Endothelial cell of umbilical vein (primary cell): ENCODE results near the gene ARPC5. TPM values are rescaled to one million over a fixed set of nuclear protein-coding genes. Genes with fewer than 3 reads are reported as not detected.

Source experiments
- BruUV-seq: library from RNA; stranded (reverse); fragments of 400-500 nt; replicated peaks from 2 replicates; lab custom pipeline; 2021; lab: Mats Ljungman, UMichigan
- CTCF ChIA-PET: fragments of 300-600, 350-600 bp; sonication (Branson Sonifier 250); formaldehyde crosslinking; loops from one replicate; lab custom pipeline; 2021; ENCODE audit warnings: antibody characterized with exemption, inconsistent platforms; lab: Charles Lee
- POLR2A ChIA-PET: fragments of 300-600, 350-600 bp; sonication (Branson Sonifier 250); formaldehyde crosslinking; loops from one replicate; lab custom pipeline; 2021; ENCODE audit warnings: antibody characterized with exemption, inconsistent platforms; lab: Charles Lee
- DNase-seq: peaks from one replicate; pipeline ENCODE4 v3.0.0-alpha.2; 2011; ENCODE audit warnings: low read depth, low spot score
- FAIRE-seq: peaks from 2 replicates; lab custom pipeline; 2011; peaks lifted over from hg19 to GRCh38; lab: Jason Lieb, UNC
- H2AFZ ChIP-seq: 2 replicates; pipeline ENCODE4 v1.6.0; 2012; ENCODE audit warnings: low read depth, low read length, control low read depth, inconsistent platforms
- H3K27ac ChIP-seq: 2 replicates; pipeline ENCODE4 v1.5.1; 2011; ENCODE audit warnings: low read depth, mild to moderate bottlenecking, control low read depth, low read length, moderate library complexity; ENCODE audit not compliant: insufficient read depth
- H3K27me3 ChIP-seq, 2 experiments: 2 replicates each; pipeline versions ENCODE4 v1.6.0 to v1.6.1; 2011; ENCODE audit warnings: low read length in 2 of 2, mixed read lengths in 1 of 2; ENCODE audit not compliant: control insufficient read depth in 2 of 2, insufficient read depth in 2 of 2
- H3K36me3 ChIP-seq, 2 experiments: 2 replicates in 1 of 2; 3 replicates in 1 of 2; pipeline ENCODE4 v1.5.1; 2011; ENCODE audit warnings: low read length in 2 of 2, mild to moderate bottlenecking in 1 of 2, moderate library complexity in 1 of 2; ENCODE audit not compliant: control insufficient read depth in 2 of 2, insufficient read depth in 2 of 2; ENCODE audit errors: extremely low read depth in 1 of 2
- H3K4me1 ChIP-seq: 3 replicates; pipeline ENCODE4 v1.5.1; 2011; ENCODE audit warnings: mild to moderate bottlenecking, low read length; ENCODE audit not compliant: control insufficient read depth, insufficient read depth; ENCODE audit errors: extremely low read depth
- H3K4me2 ChIP-seq: 2 replicates; pipeline ENCODE4 v1.6.1; 2011; ENCODE audit warnings: low read length, control low read depth, mixed read lengths; ENCODE audit not compliant: insufficient read depth
- H3K4me3 ChIP-seq, 3 experiments: fragments of 200-600 bp in 1 of 3; sonication (generic), shearing (Covaris generic) in 1 of 3; replicated peaks in 1 of 3; 2 replicates each; pipeline ENCODE4 v1.5.1; 2011 to 2016; ENCODE audit warnings: control low read depth in 3 of 3, low read length in 3 of 3, mild to moderate bottlenecking in 2 of 3, inconsistent platforms in 1 of 3, low read depth in 1 of 3, moderate library complexity in 1 of 3; ENCODE audit not compliant: insufficient read depth in 1 of 3
- H3K79me2 ChIP-seq: 2 replicates; pipeline ENCODE4 v1.6.0; 2012; ENCODE audit warnings: low read length, inconsistent platforms; ENCODE audit not compliant: control insufficient read depth, insufficient read depth
- H3K9ac ChIP-seq: replicated peaks from 2 replicates; pipeline ENCODE3; 2011; ENCODE audit warnings: low read length, control low read depth; ENCODE audit not compliant: insufficient read depth; ENCODE audit errors: extremely low read depth
- H3K9me1 ChIP-seq: replicated peaks from 3 replicates; pipeline ENCODE4 v1.6.0; 2011; ENCODE audit warnings: mild to moderate bottlenecking, low read length; ENCODE audit not compliant: control insufficient read depth, insufficient read depth; ENCODE audit errors: extremely low read depth
- H3K9me3 ChIP-seq: replicated peaks from 2 replicates; pipeline ENCODE4 v1.5.1; 2012; ENCODE audit warnings: low read length, inconsistent platforms; ENCODE audit not compliant: control insufficient read depth, insufficient read depth
- H4K20me1 ChIP-seq: replicated peaks from 2 replicates; pipeline ENCODE3; 2011; ENCODE audit warnings: mild to moderate bottlenecking, low read length; ENCODE audit not compliant: control insufficient read depth, insufficient read depth; ENCODE audit errors: extremely low read depth
- CTCF ChIP-seq, 2 donors: IDR thresholded peaks; 1 replicate in 1 of 2; 2 replicates in 1 of 2; pipeline ENCODE4 v1.5.1; 2011; ENCODE audit warnings: low read length in 2 of 2, mild to moderate bottlenecking in 2 of 2, moderate library complexity in 2 of 2, control low read depth in 1 of 2, inconsistent platforms in 1 of 2, low read depth in 1 of 2; ENCODE audit not compliant: insufficient read depth in 1 of 2; ENCODE audit errors: extremely low read depth in 1 of 2
- EZH2 ChIP-seq: IDR thresholded peaks from 2 replicates; pipeline ENCODE4 v1.6.1; 2012; ENCODE audit warnings: borderline replicate concordance, low read depth, mild to moderate bottlenecking, moderate library complexity, low read length, inconsistent platforms; ENCODE audit not compliant: severe bottlenecking
- FOS ChIP-seq: IDR thresholded peaks from 2 replicates; pipeline ENCODE4 v1.6.1; 2011; ENCODE audit warnings: mild to moderate bottlenecking, low read length, moderate library complexity, borderline replicate concordance; ENCODE audit not compliant: insufficient read depth
- GATA2 ChIP-seq: IDR thresholded peaks from 2 replicates; pipeline ENCODE4 v1.7.0; 2011; ENCODE audit warnings: low read depth, mild to moderate bottlenecking, moderate library complexity, mixed read lengths, low read length; ENCODE audit not compliant: insufficient read length, insufficient read depth
- JUN ChIP-seq: IDR thresholded peaks from 2 replicates; pipeline ENCODE4 v1.6.1; 2011; ENCODE audit warnings: borderline replicate concordance, low read depth; ENCODE audit not compliant: insufficient read length, insufficient read depth
- MAX ChIP-seq: IDR thresholded peaks from 2 replicates; pipeline ENCODE4 v1.6.1; 2011; ENCODE audit not compliant: insufficient read depth, insufficient read length
- MYC ChIP-seq: IDR thresholded peaks from one replicate; pipeline ENCODE4 v1.6.1; 2011; ENCODE audit warnings: mild to moderate bottlenecking, low read depth, low read length
- POLR2A ChIP-seq: IDR thresholded peaks from 2 replicates; pipeline ENCODE4 v1.6.1; 2012; ENCODE audit warnings: low read depth, mild to moderate bottlenecking, control low read depth, low read length
- POLR2AphosphoS5 ChIP-seq: IDR thresholded peaks from 2 replicates; pipeline ENCODE4 v1.6.1; 2012; ENCODE audit warnings: low read depth, mild to moderate bottlenecking, control low read depth, low read length, moderate library complexity; ENCODE audit not compliant: insufficient read depth
- dilution Hi-C: fragments of 300-500 bp; cut with MboI; formaldehyde crosslinking; loops from one replicate; pipeline ENCODE4 v1.15.0; 2019; ENCODE audit warnings: low sequenced_read_pairs; ENCODE audit not compliant: extremely low pct_ligation_motif_present
- intact Hi-C: fragments of 100-400 bp; cut with micrococcal nuclease; formaldehyde crosslinking; loops from one replicate; pipeline ENCODE4 v1.10.0; 2022
- polyA plus RNA-seq, 4 experiments: library from polyadenylated mRNA; depleted of rRNA in 3 of 4; stranded (reverse) in 3 of 4; unstranded in 1 of 4; fragments of >200 nt; gene quantifications; 2 replicates each; pipeline versions ENCODE4 v1.2.1 to v1.2.3, GENCODE V29; 2011 to 2012; ENCODE audit warnings: missing spikeins in 1 of 4
- total RNA-seq: library from RNA; stranded (reverse); gene quantifications from 2 replicates; pipeline ENCODE4 v1.2.3, GENCODE V29; 2021

The ARPC5 gene
- total and polyA plus RNA-seq, 2 donors (not counting 3 experiments of a cell fraction or from before 2014, with no cell fraction given) = 110 to 185 TPM

- DNase-seq (no peak), FAIRE-seq (peak; percentile 4)
- H3K36me3 ChIP-seq = peaks cover 5 to 12% of the 10 kb centered on the region in 2 experiments
- peak overlapping the region; percentile 94 for H3K4me2 ChIP-seq
- ChIA-PET CTCF (interaction anchor here (0.6 to 5.6 kb wide), 13 partner anchors 17 to 417 kb away, joined by 3 to 46 read pairs (median 5); partner anchors contain the start of genes APOBEC4, SMG7 and TSEN15), POLR2A (interaction anchor here (0.7 kb wide), 2 partner anchors 510 to 1066 kb away, joined by 3 to 4 read pairs; no protein-coding TSS in a partner anchor)
- H3K9me1 ChIP-seq = no peaks in the 10 kb centered on the region
- H3K4me3 ChIP-seq = peak overlapping the region; percentile 93 to 100 (median 99)
- H3K27me3 ChIP-seq = no peaks in the 10 kb centered on the region
- peak overlapping the region; percentile 10 for H2AFZ ChIP-seq
- H3K4me1 ChIP-seq = peaks cover 32% of the 10 kb centered on the region
- dilution Hi-C loops = no loop called here
- H3K79me2 ChIP-seq = peaks cover 51% of the 10 kb centered on the region
- BruUV-seq = no TSS peak
- intact Hi-C loops = loop anchor here (1.0 to 10.0 kb wide), 6 partner anchors 163 to 1740 kb away; partner anchors contain the start of genes RGL1 and TSEN15
- H4K20me1 ChIP-seq = peaks cover 4% of the 10 kb centered on the region
- H3K27ac ChIP-seq = peak overlapping the region; percentile 67
- H3K9me3 ChIP-seq = no peaks in the 10 kb centered on the region
- H3K9ac ChIP-seq = peak overlapping the region; percentile 97
- TF ChIP-seq JUN (no peak), MAX (no peak), GATA2 (no peak), POLR2A (no peak), CTCF (IDR thresholded peaks at IDR 0.05; ENCODE audit: extremely low read depth in 1 of 2, insufficient read depth in 1 of 2, low read depth in 1 of 2, low read length in 2 of 2) (no peak), MYC (no peak), POLR2AphosphoS5 (no peak), EZH2 (no peak), FOS (no peak)
Measured at GRCh38 chr1:183634429-183635065, 1.0 kb downstream of the ARPC5 start.
